ENCODE measurements around the gene MUC21. TPM values are rescaled to one million over a fixed set of nuclear protein-coding genes. Genes with fewer than 3 reads are reported as not detected.

The MUC21 gene
- total RNA-seq, 3 donors from 2014 or later, result not detected

- no peak for DNase-seq (ENCODE audit: low spot score in 2 of 2)
- no peaks in the 10 kb centered on the region for H3K36me3 ChIP-seq
- H3K27me3 ChIP-seq, result no peaks in the 10 kb centered on the region
- H3K27ac ChIP-seq, result no peak overlapping the region
- intact Hi-C loops (cut with DNase I; ENCODE audit: low total_unique reads), result loop anchor here (5.0 kb wide), 1 partner anchor 837 kb away; no protein-coding TSS in a partner anchor
- H3K4me1 ChIP-seq, result no peaks in the 10 kb centered on the region
- TF ChIP-seq CTCF (IDR thresholded peaks at IDR 0.05) (no peak), POLR2A (IDR thresholded peaks at IDR 0.05) (no peak), POLR2AphosphoS5 (IDR thresholded peaks at IDR 0.05) (no peak)
- no peaks in the 10 kb centered on the region for H3K9me3 ChIP-seq
- no peak overlapping the region for H3K4me3 ChIP-seq
Measured at GRCh38 chr6:31004794-31005193, 21.3 kb downstream of the MUC21 start.

GRCh38 chr6:31005249-31006020 lies 21.9 kb downstream of the MUC21 start:
- no peak for TF ChIP-seq POLR2AphosphoS5 (IDR thresholded peaks at IDR 0.05)
- TF ChIP-seq CTCF (IDR thresholded peaks at IDR 0.05), result no peak
- TF ChIP-seq POLR2A (IDR thresholded peaks at IDR 0.05), result no peak
- Histone ChIP-seq H3K4me1 (no peaks in the 10 kb centered on the region), H3K27ac (no peak overlapping the region), H3K27me3 (no peaks in the 10 kb centered on the region), H3K9me3 (no peaks in the 10 kb centered on the region), H3K4me3 (no peak overlapping the region), H3K36me3 (no peaks in the 10 kb centered on the region)
- intact Hi-C loops (cut with DNase I; ENCODE audit: low total_unique reads), result loop anchor here (5.0 kb wide), 1 partner anchor 838 kb away; no protein-coding TSS in a partner anchor
- DNase-seq (ENCODE audit: low spot score in 2 of 2), result no peak

- TF ChIP-seq POLR2AphosphoS5 (IDR thresholded peaks at IDR 0.05) (no peak), CTCF (IDR thresholded peaks at IDR 0.05) (no peak), POLR2A (IDR thresholded peaks at IDR 0.05) (no peak)
- no peaks in the 10 kb centered on the region for H3K9me3 ChIP-seq
- H3K27me3 ChIP-seq, result no peaks in the 10 kb centered on the region
- no peak overlapping the region for H3K4me3 ChIP-seq
- intact Hi-C loops (cut with DNase I; ENCODE audit: low total_unique reads), result loop anchor here (5.0 kb wide), 1 partner anchor 840 kb away; no protein-coding TSS in a partner anchor
- H3K27ac ChIP-seq, result peak overlapping the region; percentile 73 to 78
- H3K4me1 ChIP-seq, result no peaks in the 10 kb centered on the region
- DNase-seq (ENCODE audit: low spot score in 2 of 2), result no peak
- no peaks in the 10 kb centered on the region for H3K36me3 ChIP-seq
Measured at GRCh38 chr6:31007694-31008093, 24.2 kb downstream of the MUC21 start.

- intact Hi-C loops (cut with DNase I; ENCODE audit: low total_unique reads), result loop anchor here (5.0 kb wide), 1 partner anchor 841 kb away; no protein-coding TSS in a partner anchor
- H3K36me3 ChIP-seq, result no peaks in the 10 kb centered on the region
- H3K4me1 ChIP-seq, result no peaks in the 10 kb centered on the region
- H3K4me3 ChIP-seq, result no peak overlapping the region
- H3K9me3 ChIP-seq, result no peaks in the 10 kb centered on the region
- H3K27me3 ChIP-seq, result no peaks in the 10 kb centered on the region
- TF ChIP-seq POLR2A (IDR thresholded peaks at IDR 0.05), result no peak
- no peak for TF ChIP-seq CTCF (IDR thresholded peaks at IDR 0.05)
- no peak for TF ChIP-seq POLR2AphosphoS5 (IDR thresholded peaks at IDR 0.05)
- peak in 1 of 2 donors; percentile 27 for DNase-seq (ENCODE audit: low spot score in 2 of 2)
- peak overlapping the region; percentile 73 to 78 for H3K27ac ChIP-seq
Measured at GRCh38 chr6:31008165-31008564, 24.6 kb downstream of the MUC21 start.

GRCh38 chr6:31009731-31010130 lies 26.2 kb downstream of the MUC21 start:
- H3K27ac ChIP-seq, result no peak overlapping the region
- TF ChIP-seq POLR2A (IDR thresholded peaks at IDR 0.05) (no peak), CTCF (IDR thresholded peaks at IDR 0.05) (no peak), POLR2AphosphoS5 (IDR thresholded peaks at IDR 0.05) (no peak)
- H3K9me3 ChIP-seq, result peaks cover 0 to 2% of the 10 kb centered on the region in 2 donors
- no peaks in the 10 kb centered on the region for H3K27me3 ChIP-seq
- intact Hi-C loops (cut with DNase I; ENCODE audit: low total_unique reads), result loop anchor here (5.0 kb wide), 1 partner anchor 842 kb away; no protein-coding TSS in a partner anchor
- no peak for DNase-seq (ENCODE audit: low spot score in 2 of 2)
- no peak overlapping the region for H3K4me3 ChIP-seq
- H3K36me3 ChIP-seq, result no peaks in the 10 kb centered on the region
- no peaks in the 10 kb centered on the region for H3K4me1 ChIP-seq

Data from breast epithelium (tissue), 4 donors.